ENCODE results near the gene MBNL2.

- TF ChIP-seq CTCF (IDR thresholded peaks at IDR 0.05; ENCODE audit: insufficient read depth, low read length) (no peak), POLR2AphosphoS5 (IDR thresholded peaks at IDR 0.05; ENCODE audit: low read depth) (no peak), GABPA (IDR thresholded peaks at IDR 0.05; ENCODE audit: low read depth) (no peak), REST (IDR thresholded peaks at IDR 0.05; ENCODE audit: insufficient replicate concordance, low read depth) (no peak), SPI1 (IDR thresholded peaks at IDR 0.05; ENCODE audit: borderline replicate concordance, low read depth) (no peak)
Measured at GRCh38 chr13:97313551-97314260, 91.6 kb downstream of the MBNL2 start.

Measured in HL-60 (cell line).